HFFc6 (cell line): Measurements from ENCODE around the gene PLIN3. TPM values are rescaled to one million over a fixed set of nuclear protein-coding genes. Genes with fewer than 3 reads are reported as not detected.
"Not testable (repeated sequence)": the region's sequence is repeated elsewhere in the genome, so short reads cannot be mapped to it uniquely, and the experiment has no call there.

Experiments
- DNase-seq: peaks from one replicate; pipeline ENCODE4 v3.0.0-alpha.2; 2018
- H3K27ac Mint-ChIP-seq: 2 replicates; pipeline ENCODE4 v1.8.0; 2020; ENCODE audit warnings: mild to moderate bottlenecking, mixed read lengths
- H3K27me3 Mint-ChIP-seq: 2 replicates; pipeline ENCODE4 v1.8.0; 2021; ENCODE audit warnings: mild to moderate bottlenecking, moderate library complexity, mixed read lengths; ENCODE audit not compliant: insufficient read depth
- H3K36me3 Mint-ChIP-seq: 2 replicates; pipeline ENCODE4 v1.8.0; 2021; ENCODE audit warnings: low read depth, mixed read lengths
- H3K4me1 Mint-ChIP-seq: 2 replicates; pipeline ENCODE4 v1.8.0; 2020; ENCODE audit warnings: low read depth, mixed read lengths
- H3K4me3 Mint-ChIP-seq: 2 replicates; pipeline ENCODE4 v1.8.0; 2020; ENCODE audit warnings: mild to moderate bottlenecking, moderate library complexity, mixed read lengths
- H3K9me3 Mint-ChIP-seq: 2 replicates; pipeline ENCODE4 v1.8.0; 2020; ENCODE audit warnings: mild to moderate bottlenecking, mixed read lengths
- total RNA-seq, 6 experiments: library from RNA; stranded (reverse); fragmentation: NEBNext Ultra II Directional; extraction: Animal tissue kit (Norgen Biotek cat#: 25700); gene quantifications; 2 replicates in 1 of 6; 3 replicates in 5 of 6; pipeline ENCODE4 v1.2.3, GENCODE V29; 2021
- TF ChIP-seq, protein P1 (sequence below): fragments of 200-600 bp; sonication (generic); IDR thresholded peaks from 2 replicates; pipeline ENCODE4 v1.5.0; 2021; ENCODE audit warnings: antibody characterized with exemption, mild to moderate bottlenecking

Gene PLIN3
- total RNA-seq, 6 experiments from 2014 or later, result 250 to 300 (median 266) TPM

DNA sequence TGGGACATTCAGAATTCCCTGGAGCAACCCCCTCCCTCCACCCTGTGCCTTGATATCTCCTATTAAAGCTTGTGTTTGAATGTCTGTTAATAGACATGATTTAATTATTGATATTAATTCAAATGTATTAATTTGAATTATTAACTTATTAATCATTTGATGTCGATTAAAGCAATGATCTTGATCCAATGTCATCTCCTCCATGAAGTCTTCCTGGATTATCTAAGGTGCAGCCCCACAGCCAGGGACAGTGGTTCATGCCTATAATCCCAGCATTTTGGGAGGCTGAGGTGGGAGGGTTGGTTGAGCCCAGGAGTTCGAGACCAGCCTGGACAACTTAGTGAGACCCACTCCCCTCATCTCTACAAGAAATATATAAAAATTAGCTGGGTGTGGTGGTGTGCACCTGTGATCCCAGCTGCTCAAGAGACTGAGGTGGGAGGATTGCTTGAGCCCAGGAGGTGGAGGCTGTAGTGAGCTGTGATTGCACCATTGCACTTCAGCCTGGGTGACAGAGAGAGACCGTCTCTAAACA lies 66.3 kb downstream of the PLIN3 start:
- Mint-ChIP-seq H3K27me3 (no peaks in the 10 kb centered on the region; the same call in 1 of the 2 replicates), H3K36me3 (peaks cover 14% of the 10 kb centered on the region), H3K9me3 (no peaks in the 10 kb centered on the region), H3K4me1 (no peaks in the 10 kb centered on the region), H3K4me3 (no peak overlapping the region), H3K27ac (no peak overlapping the region)
- DNase-seq, result no peak
- TF ChIP-seq, protein P1, sequence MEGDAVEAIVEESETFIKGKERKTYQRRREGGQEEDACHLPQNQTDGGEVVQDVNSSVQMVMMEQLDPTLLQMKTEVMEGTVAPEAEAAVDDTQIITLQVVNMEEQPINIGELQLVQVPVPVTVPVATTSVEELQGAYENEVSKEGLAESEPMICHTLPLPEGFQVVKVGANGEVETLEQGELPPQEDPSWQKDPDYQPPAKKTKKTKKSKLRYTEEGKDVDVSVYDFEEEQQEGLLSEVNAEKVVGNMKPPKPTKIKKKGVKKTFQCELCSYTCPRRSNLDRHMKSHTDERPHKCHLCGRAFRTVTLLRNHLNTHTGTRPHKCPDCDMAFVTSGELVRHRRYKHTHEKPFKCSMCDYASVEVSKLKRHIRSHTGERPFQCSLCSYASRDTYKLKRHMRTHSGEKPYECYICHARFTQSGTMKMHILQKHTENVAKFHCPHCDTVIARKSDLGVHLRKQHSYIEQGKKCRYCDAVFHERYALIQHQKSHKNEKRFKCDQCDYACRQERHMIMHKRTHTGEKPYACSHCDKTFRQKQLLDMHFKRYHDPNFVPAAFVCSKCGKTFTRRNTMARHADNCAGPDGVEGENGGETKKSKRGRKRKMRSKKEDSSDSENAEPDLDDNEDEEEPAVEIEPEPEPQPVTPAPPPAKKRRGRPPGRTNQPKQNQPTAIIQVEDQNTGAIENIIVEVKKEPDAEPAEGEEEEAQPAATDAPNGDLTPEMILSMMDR, result no peak

DNA sequence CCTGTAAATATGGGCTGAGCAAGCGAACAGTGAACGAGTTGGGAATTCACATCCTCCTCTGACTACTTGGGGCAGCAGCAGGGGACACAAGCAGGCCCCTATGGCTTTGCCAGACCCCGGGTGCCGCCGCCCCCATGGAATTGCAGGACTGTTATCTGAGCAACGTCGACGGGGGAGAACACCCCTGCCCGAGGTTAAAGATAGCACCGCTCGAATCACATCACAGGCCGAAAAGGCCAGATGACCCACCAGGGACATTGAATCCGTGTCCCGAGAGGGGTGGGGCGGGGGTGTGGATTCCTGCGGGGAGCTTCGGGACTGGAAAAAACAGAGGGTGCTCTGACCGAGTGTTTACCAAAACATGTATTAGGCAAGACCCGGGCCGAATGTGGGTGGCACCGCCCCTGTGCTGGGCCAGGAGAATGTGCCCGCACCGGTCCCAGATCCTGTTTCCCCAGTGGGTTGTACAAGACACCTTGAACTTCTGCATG lies 66.8 kb downstream of the PLIN3 start:
- H3K27me3 Mint-ChIP-seq, result no peaks in the 10 kb centered on the region; the same call in 1 of the 2 replicates
- H3K4me1 Mint-ChIP-seq, result no peaks in the 10 kb centered on the region
- DNase-seq, result no peak
- TF ChIP-seq, protein P1, result no peak
- H3K4me3 Mint-ChIP-seq, result no peak overlapping the region
- H3K36me3 Mint-ChIP-seq, result peaks cover 14% of the 10 kb centered on the region
- H3K27ac Mint-ChIP-seq, result no peak overlapping the region
- H3K9me3 Mint-ChIP-seq, result no peaks in the 10 kb centered on the region

DNA sequence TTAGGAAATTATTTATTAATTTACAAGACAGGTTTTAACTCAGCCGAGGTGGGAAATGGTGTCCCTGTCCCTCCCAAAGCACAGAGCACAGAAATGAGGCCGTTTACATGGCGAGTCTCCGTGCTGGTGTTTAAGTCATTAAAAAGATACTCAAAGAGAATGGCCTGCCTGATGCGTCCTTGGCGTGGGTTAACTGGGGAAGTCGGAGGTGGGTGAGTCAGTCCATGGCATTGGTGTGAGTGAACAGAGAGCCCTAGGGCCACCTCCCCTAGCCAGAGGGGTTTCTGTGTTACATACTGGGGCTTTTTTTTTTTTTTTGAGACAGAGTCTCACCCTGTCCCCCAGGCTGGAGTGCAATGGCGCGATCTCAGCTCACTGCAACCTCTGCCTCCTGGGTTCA lies 72.1 kb downstream of the PLIN3 start:
- H3K36me3 Mint-ChIP-seq, result peaks cover 20% of the 10 kb centered on the region
- H3K9me3 Mint-ChIP-seq, result no peaks in the 10 kb centered on the region
- H3K4me3 Mint-ChIP-seq, result no peak overlapping the region
- H3K4me1 Mint-ChIP-seq, result peaks cover 6% of the 10 kb centered on the region; the same call in 1 of the 2 replicates
- no peak overlapping the region for H3K27ac Mint-ChIP-seq
- no peak for DNase-seq
- TF ChIP-seq, protein P1, result no peak
- H3K27me3 Mint-ChIP-seq, result no peaks in the 10 kb centered on the region; the same call in 1 of the 2 replicates

DNA sequence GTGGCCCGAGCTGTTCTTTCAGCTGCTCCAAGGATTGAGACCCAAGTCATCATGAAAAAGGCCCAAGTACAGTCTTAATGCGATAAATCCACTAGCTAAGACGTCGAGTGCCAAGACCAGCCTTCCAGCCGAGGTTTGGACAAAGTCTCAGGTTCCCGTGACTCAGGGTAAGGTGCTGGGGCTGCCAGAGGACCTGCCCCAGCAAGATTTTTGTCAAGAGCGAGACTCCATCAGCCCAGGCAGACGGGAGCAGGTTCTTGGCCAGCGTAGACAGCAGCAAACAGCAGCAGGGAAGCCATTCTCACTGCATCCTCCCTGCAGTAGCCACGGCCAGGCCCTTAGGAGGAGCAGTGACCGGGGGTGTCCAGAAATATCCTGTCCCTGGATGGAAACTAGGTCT lies 72.5 kb downstream of the PLIN3 start:
- peaks cover 2% of the 10 kb centered on the region; the same call in 1 of the 2 replicates for H3K27me3 Mint-ChIP-seq
- H3K36me3 Mint-ChIP-seq, result peaks cover 20% of the 10 kb centered on the region
- no peaks in the 10 kb centered on the region for H3K9me3 Mint-ChIP-seq
- TF ChIP-seq, protein P1, result no peak
- no peak overlapping the region for H3K27ac Mint-ChIP-seq
- DNase-seq, result no peak
- H3K4me1 Mint-ChIP-seq, result peaks cover 6% of the 10 kb centered on the region; the same call in 1 of the 2 replicates
- H3K4me3 Mint-ChIP-seq, result no peak overlapping the region

DNA sequence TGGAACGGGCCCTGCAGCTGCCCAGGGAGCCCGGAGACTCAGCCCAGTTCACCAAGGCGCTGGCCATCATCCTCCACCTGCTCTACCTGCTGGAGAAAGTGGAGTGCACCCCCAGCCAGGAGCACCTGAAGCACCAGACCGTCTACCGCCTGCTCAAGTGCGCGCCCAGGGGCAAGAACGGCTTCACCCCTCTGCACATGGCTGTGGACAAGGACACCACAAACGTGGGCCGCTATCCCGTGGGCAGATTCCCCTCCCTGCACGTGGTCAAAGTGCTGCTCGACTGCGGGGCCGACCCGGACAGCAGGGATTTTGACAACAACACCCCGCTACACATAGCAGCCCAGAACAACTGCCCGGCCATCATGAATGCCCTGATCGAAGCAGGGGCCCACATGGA lies 74.2 kb downstream of the PLIN3 start:
- H3K9me3 Mint-ChIP-seq, H3K4me1 Mint-ChIP-seq, DNase-seq, H3K27me3 Mint-ChIP-seq, H3K27ac Mint-ChIP-seq: not testable (repeated sequence)
- H3K4me3 Mint-ChIP-seq, result 0 out of 2 replicates have a peak overlapping the region, but pooled peaks have one; percentile 86
- peaks cover 13% of the 10 kb centered on the region for H3K36me3 Mint-ChIP-seq

DNA sequence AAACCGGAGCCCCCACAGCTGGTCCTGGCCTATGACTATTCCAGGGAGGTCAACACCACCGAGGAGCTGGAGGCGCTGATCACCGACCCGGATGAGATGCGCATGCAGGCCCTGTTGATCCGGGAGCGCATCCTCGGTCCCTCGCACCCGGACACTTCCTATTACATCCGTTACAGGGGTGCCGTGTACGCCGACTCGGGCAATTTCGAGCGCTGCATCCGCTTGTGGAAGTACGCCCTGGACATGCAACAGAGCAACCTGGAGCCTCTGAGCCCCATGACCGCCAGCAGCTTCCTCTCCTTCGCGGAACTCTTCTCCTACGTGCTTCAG lies 74.6 kb downstream of the PLIN3 start:
- H3K36me3 Mint-ChIP-seq, result peaks cover 13% of the 10 kb centered on the region
- H3K4me1 Mint-ChIP-seq, DNase-seq, H3K27me3 Mint-ChIP-seq, H3K9me3 Mint-ChIP-seq: not testable (repeated sequence)
- peak overlapping the region; percentile 31; the same call in 1 of the 2 replicates for H3K27ac Mint-ChIP-seq
- peak overlapping the region; percentile 86 for H3K4me3 Mint-ChIP-seq

DNA sequence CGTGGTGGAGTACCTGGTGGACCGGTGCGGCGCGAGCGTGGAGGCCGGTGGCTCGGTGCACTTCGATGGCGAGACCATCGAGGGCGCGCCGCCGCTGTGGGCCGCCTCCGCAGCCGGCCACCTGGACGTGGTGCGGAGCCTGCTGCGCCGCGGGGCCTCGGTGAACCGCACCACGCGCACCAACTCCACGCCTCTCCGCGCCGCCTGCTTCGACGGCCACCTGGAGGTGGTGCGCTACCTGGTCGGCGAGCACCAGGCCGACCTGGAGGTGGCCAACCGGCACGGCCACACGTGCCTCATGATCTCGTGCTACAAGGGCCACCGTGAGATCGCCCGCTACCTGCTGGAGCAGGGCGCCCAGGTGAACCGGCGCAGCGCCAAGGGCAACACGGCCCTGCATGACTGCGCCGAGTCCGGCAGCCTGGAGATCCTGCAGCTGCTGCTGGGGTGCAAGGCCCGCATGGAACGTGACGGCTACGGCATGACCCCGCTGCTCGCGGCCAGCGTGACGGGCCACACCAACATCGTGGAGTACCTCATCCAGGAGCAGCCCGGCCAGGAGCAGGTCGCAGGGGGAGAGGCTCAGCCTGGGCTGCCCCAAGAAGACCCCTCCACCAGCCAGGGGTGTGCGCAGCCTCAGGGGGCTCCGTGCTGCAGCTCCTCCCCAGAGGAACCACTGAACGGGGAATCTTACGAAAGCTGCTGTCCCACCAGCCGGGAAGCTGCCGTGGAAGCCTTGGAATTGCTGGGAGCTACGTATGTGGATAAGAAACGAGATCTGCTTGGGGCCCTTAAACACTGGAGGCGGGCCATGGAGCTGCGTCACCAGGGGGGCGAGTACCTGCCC lies 75.2 kb downstream of the PLIN3 start:
- Mint-ChIP-seq H3K36me3 (peaks cover 13% of the 10 kb centered on the region), H3K27ac (peak overlapping the region; percentile 89), H3K4me3 (peak overlapping the region; percentile 86)
- not testable (repeated sequence) for DNase-seq, H3K4me1 Mint-ChIP-seq, H3K27me3 Mint-ChIP-seq, H3K9me3 Mint-ChIP-seq
